ENCODE data around the gene TP53I13. TPM values are rescaled to one million over a fixed set of nuclear protein-coding genes. Genes with fewer than 3 reads are reported as not detected.

TP53I13 gene
- total and polyA plus RNA-seq, 2 of the 4 experiments (the other 2 are of a cell fraction), result 22.0 to 48.3 TPM

DNA sequence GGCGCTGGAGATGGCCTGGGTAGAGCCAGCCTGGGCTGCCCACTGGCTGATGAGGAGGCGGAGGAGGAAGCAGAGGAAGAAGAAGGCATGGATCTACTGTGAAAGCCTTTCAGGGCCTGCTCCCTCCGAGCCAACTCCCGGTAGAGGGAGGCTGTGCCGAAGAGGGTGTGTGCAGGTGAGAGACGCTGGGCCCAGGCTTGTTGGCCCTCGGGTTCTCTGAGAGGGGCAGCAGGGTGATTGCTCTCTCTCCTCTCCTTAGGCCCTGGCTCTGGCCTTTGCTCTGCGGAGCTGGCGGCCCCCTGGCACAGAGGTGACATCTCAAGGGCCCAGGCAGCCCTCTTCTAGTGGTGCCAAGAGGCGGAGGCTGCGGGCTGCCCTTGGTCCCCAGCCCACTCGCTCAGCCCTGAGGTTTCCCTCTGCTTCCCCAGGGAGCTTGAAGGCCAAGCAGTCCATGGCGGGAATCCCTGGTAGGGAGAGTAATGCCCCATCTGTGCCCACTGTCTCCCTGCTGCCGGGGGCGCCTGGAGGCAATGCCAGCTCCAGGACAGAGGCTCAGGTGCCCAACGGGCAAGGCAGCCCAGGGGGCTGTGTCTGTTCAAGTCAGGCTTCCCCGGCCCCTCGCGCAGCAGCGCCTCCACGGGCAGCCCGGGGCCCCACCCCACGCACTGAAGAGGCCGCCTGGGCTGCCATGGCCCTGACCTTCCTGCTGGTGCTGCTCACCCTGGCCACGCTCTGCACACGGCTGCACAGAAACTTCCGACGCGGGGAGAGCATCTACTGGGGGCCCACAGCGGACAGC is 3.6 kb downstream of the TP53I13 start:
- Histone ChIP-seq H3K9me1 (ENCODE audit: insufficient read depth, low read length) (no peaks in the 10 kb centered on the region; the same call in 1 of the 2 replicates), H2AFZ (replicated peaks; ENCODE audit: low read length, poor library complexity) (peak overlapping the region; percentile 74), H4K8ac (ENCODE audit: low read depth in 2 of 2, low read length in 2 of 2) (peak overlapping the region; percentile 57 to 66; a peak in 2 of 4 replicates), H2AK9ac (replicated peaks; ENCODE audit: low read depth, low read length, poor library complexity) (peak overlapping the region; percentile 61), H2BK20ac (ENCODE audit: low read depth, low read length) (no peak overlapping the region), H3K9ac (ENCODE audit: low read depth, low read length) (no peak overlapping the region), H3K14ac (replicated peaks; ENCODE audit: low read depth, low read length) (no peak overlapping the region), H3K36me3 (ENCODE audit: control insufficient read depth, insufficient read depth, low read length) (peaks cover 42% of the 10 kb centered on the region), H3K9me3 (ENCODE audit: control insufficient read depth, insufficient read depth, low read length) (no peaks in the 10 kb centered on the region), H2BK120ac (ENCODE audit: low read depth, low read length) (no peak overlapping the region), H3K23ac (ENCODE audit: low read depth, low read length) (no peak overlapping the region), H2AK5ac (ENCODE audit: low read depth, low read length) (peak overlapping the region; percentile 33; the same call in 1 of the 2 replicates), H3K79me1 (ENCODE audit: low read depth in 1 of 2, low read length in 2 of 2) (peaks cover 3 to 35% of the 10 kb centered on the region in 2 experiments), H3K4me3 (ENCODE audit: insufficient read depth, low read depth, low read length) (no peak overlapping the region), H3K27ac (ENCODE audit: insufficient read depth, low read length) (no peak overlapping the region), H3K4ac (ENCODE audit: low read depth, low read length) (peak overlapping the region; percentile 16; the same call in 1 of the 2 replicates), H2BK15ac (ENCODE audit: low read depth, low read length) (no peak overlapping the region), H4K91ac (ENCODE audit: insufficient read depth, low read depth, low read length) (no peak overlapping the region), H3K4me1 (ENCODE audit: control insufficient read depth, insufficient read depth, low read length) (peaks cover 11% of the 10 kb centered on the region), H3K4me2 (ENCODE audit: low read depth, low read length) (no peak overlapping the region), H4K20me1 (ENCODE audit: insufficient read depth, low read length) (no peaks in the 10 kb centered on the region), H4K5ac (ENCODE audit: low read depth, low read length) (no peak overlapping the region), H3K56ac (ENCODE audit: extremely low read depth, insufficient read depth, low read length) (no peak overlapping the region), H3K27me3 (ENCODE audit: control insufficient read depth, insufficient read depth, low read length) (no peaks in the 10 kb centered on the region), H2BK5ac (ENCODE audit: low read depth, low read length, poor library complexity, severe bottlenecking) (no peak overlapping the region), H3K18ac (ENCODE audit: low read depth, low read length) (no peak overlapping the region)
- TF ChIP-seq, protein P1, sequence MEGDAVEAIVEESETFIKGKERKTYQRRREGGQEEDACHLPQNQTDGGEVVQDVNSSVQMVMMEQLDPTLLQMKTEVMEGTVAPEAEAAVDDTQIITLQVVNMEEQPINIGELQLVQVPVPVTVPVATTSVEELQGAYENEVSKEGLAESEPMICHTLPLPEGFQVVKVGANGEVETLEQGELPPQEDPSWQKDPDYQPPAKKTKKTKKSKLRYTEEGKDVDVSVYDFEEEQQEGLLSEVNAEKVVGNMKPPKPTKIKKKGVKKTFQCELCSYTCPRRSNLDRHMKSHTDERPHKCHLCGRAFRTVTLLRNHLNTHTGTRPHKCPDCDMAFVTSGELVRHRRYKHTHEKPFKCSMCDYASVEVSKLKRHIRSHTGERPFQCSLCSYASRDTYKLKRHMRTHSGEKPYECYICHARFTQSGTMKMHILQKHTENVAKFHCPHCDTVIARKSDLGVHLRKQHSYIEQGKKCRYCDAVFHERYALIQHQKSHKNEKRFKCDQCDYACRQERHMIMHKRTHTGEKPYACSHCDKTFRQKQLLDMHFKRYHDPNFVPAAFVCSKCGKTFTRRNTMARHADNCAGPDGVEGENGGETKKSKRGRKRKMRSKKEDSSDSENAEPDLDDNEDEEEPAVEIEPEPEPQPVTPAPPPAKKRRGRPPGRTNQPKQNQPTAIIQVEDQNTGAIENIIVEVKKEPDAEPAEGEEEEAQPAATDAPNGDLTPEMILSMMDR (conservative IDR thresholded peaks at IDR 0.05; ENCODE audit: low read depth, low read length), result no peak
- TF ChIP-seq MAZ (IDR thresholded peaks at IDR 0.05; ENCODE audit: borderline replicate concordance, low read depth, low read length) (no peak), ELK1 (IDR thresholded peaks at IDR 0.05; ENCODE audit: borderline replicate concordance, low read depth, low read length) (no peak), MAFK (IDR thresholded peaks at IDR 0.05; ENCODE audit: low read depth, low read length) (no peak), SMC3 (IDR thresholded peaks at IDR 0.05; ENCODE audit: low read depth, low read length) (no peak), CHD1 (IDR thresholded peaks at IDR 0.05; ENCODE audit: low read depth, low read length) (no peak), BHLHE40 (IDR thresholded peaks at IDR 0.05; ENCODE audit: low read depth, low read length) (no peak), FOS (IDR thresholded peaks at IDR 0.05; ENCODE audit: low read depth, low read length) (no peak)
- no peak for DNase-seq
- BruUV-seq (replicated peaks), result no TSS peak
- in situ Hi-C loops (cut with MboI; ENCODE audit: low sequenced_read_pairs) (no loop called here), dilution Hi-C loops (cut with HindIII; ENCODE audit: low sequenced_read_pairs, unreplicated experiment) (no loop called here), intact Hi-C loops (cut with micrococcal nuclease) (loop anchor here (1.0 kb wide), 1 partner anchor 202 kb away; no protein-coding TSS in a partner anchor)
- ChIA-PET CTCF (interaction anchor here (1.3 to 2.4 kb wide), 3 partner anchors 16 to 202 kb away, joined by 3 to 13 read pairs (median 7); no protein-coding TSS in a partner anchor), POLR2A (ENCODE audit: unreplicated experiment) (interaction anchor here (0.6 kb wide), 1 partner anchor 19 kb away, joined by 3 read pairs; no protein-coding TSS in a partner anchor)
- peak; percentile 0; the same call in 1 of the 2 replicates for ATAC-seq (ENCODE audit: low read depth)
- 84% methylated on average over 3 of the region's 30 CpGs; no CpG with 5 or more reads in 1 of the 2 experiments for WGBS, 2 experiments (ENCODE audit: extremely low coverage in 2 of 2, insufficient read length in 1 of 2)

All from IMR-90 (cell line).